ENCODE measurements around the gene SRRM3.
A peak's percentile ranks its signal among the peaks of the same experiment; 100 is the strongest.
"Not testable (repeated sequence)": the region's sequence is repeated elsewhere in the genome, so short reads cannot be mapped to it uniquely, and the experiment has no call there.

SRRM3 gene

DNA sequence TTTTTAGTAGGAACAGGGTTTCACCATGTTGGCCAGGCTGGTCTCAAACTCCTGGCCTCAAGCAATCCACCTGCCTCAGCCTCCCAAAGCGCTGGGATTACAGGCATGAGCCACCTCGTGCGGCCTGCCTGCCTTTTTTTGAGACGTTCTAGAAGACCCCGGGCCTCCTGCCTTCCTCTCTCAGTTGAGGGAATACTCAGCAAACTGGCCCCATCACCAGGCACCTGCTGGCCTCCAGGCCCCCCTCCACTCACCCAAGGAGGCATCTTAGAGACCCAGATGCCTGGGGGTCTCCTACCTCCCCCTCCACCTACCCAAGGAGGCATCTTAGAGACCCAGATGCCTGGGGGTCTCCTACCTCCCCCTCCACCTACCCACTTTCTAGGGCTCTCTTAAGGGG lies 91.2 kb downstream of the SRRM3 start:
- DNase-seq = not testable (repeated sequence)

- no peak for DNase-seq
Measured at GRCh38 chr7:76293407-76293901, 91.8 kb downstream of the SRRM3 start.

DNA sequence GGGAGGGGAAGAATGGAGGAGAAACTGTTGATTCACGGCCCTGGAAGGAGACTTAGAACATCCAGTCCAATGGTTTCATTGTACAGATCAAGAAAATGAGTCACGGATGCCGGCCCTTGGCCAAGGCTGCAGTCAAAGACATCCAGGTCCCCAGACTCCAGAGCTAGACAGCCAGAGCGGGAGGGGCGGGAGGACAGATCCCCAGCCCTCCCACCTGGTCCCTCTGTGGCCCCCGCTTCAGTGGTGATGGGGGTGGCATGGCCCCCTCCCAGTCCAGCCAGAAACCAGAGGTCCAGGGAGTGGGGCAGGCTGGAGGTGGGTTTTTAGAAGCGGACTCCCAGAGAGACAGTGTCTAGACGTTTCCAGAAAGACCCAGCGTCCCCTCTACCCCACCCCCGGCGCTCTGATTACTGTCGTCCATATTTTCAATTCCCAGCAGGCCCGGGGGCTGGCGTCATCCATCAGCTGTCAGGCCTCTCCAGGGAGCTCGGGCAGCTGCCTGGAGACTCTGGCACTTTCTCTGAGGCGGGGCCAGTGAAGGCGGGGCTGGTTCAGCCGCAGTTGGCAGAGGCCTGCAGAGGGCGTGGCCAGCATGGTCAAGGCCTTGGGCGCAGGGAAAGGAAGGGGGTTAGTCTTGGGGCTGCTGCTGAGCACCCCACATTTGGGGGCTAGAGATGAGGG lies 92.8 kb downstream of the SRRM3 start:
- peak in 1 of 2 donors; percentile 39 for DNase-seq

GRCh38 chr7:76296743-76297740 lies 95.3 kb downstream of the SRRM3 start:
- DNase-seq = no peak

DNA sequence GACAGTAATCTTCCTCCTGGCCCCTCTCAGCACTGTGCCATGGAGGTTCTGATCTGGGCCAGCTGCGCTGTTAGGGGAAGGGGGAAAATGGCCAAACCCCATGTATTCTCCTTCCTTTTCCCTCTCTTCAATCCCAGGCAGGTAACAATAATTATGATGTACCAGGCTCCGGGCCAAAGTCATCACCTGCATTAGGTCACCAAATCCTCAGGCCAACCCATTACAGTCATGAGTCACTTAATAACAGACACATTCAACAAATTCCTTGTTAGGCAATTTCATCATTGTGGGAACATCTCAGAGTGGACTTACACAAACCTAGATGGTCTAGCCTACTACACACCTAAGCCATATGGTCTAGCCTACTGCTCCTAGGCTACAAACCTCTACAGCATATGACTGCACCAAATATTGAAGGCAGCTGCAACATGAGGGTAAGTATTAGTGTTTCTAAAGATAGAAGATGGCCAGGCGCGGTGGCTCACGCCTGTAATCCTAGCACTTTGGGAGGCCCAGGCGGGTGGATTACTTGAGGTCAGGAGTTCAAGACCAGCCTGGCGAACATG lies 98.6 kb downstream of the SRRM3 start:
- no peak for DNase-seq

DNA sequence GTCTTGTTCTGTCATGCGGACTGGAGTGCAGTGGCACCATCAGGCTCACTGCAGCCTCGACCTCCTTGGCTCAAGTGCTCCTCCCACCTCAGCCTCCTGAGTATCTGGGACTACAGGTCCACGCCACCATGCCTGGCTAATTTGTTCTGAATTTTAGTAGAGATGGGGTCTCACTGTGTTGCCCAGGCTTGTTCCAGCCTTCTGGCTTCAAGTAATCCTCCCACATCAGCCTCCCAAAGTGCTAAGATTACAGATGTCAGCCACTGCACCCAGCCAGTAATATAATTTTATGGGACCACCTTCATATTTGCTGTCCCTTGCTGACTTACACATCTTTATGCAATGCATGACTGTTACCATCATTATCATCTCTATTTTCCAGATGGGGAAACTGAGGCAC lies 99.3 kb downstream of the SRRM3 start:
- no peak for DNase-seq

DNA sequence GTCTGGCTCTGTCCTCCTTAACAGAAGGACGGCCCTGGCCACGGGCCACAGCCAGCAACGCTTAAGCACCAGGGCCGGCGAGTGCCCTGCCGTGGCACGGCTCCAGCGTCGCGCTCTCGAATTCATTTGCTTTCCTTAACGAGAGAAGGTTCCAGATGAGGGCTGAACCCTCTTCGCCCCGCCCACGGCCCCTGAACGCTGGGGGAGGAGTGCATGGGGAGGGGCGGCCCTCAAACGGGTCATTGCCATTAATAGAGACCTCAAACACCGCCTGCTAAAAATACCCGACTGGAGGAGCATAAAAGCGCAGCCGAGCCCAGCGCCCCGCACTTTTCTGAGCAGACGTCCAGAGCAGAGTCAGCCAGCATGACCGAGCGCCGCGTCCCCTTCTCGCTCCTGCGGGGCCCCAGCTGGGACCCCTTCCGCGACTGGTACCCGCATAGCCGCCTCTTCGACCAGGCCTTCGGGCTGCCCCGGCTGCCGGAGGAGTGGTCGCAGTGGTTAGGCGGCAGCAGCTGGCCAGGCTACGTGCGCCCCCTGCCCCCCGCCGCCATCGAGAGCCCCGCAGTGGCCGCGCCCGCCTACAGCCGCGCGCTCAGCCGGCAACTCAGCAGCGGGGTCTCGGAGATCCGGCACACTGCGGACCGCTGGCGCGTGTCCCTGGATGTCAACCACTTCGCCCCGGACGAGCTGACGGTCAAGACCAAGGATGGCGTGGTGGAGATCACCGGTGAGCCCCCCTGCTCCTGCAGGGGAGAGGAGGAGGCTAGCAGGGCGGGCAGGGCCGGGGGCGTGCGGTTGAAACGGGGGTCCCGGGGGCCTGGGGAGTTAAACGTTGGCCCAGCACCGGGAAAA lies 100.9 kb downstream of the SRRM3 start, which contains the start of gene HSPB1:
Gene HSPB1 (plus strand): TSS at position 327 of the 855 bp plus-strand sequence. CDS start 40 bp downstream, at position 367.
- DNase-seq = peak; percentile 82 to 84

DNA sequence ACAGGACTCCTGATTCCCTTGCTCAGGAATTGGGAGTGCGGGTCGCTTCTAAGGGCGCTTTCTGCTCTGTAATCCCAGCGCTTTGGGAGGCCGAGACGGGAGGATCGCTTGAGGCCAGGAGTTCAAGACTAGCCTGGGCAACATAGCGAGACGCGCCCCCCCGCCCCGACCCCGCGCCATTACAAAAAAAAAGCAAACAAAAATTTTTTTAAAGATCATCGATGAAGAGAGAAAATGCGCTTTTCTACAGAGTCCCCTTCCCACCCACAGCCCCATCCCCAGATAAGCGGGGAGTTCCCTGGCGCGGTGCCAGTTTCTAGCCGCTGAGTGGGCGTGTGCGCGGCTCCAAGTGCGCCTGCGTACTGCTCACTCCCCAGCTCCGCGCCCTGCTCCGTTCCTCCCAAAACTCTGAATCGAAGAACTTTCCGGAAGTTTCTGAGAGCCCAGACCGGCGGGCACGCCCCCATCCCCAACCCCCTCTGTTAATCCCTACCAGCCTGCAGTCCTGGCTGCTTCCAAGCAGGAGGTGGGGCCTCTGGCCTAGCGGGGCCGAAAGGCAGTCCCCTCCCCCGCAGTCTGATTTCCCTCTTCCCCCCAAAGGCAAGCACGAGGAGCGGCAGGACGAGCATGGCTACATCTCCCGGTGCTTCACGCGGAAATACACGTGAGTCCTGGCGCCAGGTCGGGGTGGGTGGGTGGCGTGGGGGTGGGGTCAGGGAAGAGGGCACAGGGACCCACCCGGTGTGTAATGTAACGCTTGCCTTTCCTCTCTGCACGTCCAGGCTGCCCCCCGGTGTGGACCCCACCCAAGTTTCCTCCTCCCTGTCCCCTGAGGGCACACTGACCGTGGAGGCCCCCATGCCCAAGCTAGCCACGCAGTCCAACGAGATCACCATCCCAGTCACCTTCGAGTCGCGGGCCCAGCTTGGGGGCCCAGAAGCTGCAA lies 101.8 kb downstream of the SRRM3 start:
- peak; percentile 78 to 83 for DNase-seq

GRCh38 chr7:76304888-76305375 lies 103.2 kb downstream of the SRRM3 start:
- no peak for DNase-seq

DNA sequence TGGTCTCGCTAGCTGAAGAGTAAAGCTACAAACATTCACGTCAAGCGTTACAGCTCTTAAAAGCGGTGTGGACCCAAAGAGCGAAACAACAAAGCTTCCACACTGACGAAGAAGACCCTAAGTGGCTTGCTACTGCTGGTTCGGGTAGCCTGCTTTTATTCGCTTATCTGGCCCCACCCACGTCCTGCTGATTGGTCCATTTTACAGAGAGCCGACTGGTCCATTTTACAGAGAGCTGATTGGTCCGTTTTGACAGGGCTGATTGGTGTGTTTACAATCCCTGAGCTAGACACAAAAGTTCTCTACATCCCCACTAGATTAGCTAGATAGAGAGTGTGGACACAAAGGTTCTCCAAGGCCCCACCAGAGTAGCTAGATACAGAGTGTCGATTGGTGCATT lies 107.2 kb downstream of the SRRM3 start:
- DNase-seq = not testable (repeated sequence)

DNA sequence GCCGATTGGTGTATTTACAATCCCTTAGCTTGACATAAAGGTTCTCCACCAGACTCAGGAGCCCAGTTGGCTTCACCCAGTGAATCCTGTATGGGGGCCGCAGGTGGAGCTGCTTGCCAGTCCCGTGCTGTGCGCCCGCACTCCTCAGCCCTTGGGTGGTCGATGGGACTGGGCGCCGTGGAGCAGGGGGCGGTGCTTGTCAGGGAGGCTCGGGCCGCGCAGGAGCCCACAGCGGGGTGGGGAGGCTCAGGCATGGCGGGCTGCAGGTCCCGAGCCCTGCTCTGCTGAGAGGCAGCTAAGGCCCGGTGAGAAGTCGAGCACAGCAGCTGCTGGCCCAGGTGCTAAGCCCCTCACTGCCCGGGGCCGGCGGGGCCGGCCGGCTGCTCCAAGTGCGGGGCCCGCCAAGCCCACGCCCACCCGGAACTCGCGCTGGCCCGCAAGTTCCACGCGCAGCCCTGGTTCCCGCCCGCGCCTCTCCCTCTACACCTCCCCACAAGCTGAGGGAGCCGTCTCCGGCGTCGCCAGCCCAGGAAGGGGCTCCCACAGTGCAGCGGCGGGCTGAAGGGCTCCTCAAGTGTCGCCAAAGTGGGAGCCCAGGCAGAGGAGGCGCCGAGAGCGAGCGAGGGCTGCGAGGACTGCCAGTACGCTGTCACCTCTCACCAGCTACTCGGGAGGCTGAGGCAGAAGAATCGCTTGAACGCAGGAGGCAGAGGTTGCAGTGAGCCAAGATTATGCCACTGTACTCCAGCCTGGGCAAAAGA lies 107.8 kb downstream of the SRRM3 start:
- not testable (repeated sequence) for DNase-seq

DNA sequence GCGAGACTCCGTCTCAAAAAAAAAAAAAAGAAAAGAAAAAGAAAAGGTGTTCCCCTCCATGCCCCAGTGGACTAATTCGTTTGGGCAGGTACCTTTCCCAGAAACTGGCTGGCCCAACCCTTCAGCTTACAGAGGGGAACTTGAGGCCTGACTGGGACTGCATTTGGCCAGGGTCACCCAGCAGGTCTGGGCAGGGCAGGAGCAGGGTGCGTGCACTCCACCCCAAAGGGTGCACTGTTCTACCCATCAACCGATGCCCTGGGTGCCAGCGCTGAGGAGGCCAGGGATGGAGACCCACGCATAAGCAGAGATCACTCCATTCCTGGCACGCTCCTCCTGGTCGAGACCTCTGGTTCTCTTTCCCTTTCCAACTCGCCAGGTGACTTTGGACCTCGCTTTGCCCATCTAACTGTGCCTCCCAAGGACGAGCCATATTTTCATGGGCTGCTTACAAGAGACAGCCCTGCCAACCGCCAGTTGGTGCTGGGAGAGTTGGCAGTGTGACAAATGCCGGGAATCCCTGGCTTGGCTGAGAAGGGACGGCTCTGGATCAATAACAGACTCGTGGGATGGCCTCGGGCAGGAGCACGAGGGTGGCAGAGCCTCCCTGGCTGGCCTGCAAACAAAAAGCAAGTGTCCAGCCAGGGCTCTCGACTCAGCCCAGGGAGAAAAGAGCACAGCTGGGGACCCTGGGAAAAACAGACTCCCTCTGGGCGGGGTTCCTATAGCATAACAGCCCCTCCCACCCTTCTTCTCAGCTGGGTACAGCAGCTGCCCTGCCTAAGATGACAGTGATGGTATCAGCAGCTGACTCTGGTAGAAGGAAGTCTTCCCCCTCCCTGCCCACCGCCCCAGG lies 108.6 kb downstream of the SRRM3 start:
- no peak for DNase-seq

DNA sequence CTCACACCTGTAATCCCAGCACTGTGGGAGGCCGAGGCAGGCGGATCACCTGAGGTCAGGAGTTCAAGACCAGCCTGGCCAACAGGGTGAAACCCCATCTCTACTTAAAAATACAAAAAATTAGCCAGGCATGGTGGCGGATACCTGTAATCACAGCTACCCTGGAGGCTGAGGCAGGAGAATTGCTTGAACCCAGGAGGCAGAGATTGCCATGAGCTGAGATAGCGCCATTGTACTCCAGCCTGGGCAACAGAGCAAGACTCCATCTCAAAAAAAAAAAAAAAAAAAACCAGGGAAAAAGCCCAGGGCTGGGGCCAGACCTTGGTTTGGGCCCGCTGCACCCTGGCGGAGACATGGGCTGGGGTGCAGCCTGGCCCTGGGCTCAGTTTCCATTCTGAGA lies 110.1 kb downstream of the SRRM3 start:
- not testable (repeated sequence) for DNase-seq

DNA sequence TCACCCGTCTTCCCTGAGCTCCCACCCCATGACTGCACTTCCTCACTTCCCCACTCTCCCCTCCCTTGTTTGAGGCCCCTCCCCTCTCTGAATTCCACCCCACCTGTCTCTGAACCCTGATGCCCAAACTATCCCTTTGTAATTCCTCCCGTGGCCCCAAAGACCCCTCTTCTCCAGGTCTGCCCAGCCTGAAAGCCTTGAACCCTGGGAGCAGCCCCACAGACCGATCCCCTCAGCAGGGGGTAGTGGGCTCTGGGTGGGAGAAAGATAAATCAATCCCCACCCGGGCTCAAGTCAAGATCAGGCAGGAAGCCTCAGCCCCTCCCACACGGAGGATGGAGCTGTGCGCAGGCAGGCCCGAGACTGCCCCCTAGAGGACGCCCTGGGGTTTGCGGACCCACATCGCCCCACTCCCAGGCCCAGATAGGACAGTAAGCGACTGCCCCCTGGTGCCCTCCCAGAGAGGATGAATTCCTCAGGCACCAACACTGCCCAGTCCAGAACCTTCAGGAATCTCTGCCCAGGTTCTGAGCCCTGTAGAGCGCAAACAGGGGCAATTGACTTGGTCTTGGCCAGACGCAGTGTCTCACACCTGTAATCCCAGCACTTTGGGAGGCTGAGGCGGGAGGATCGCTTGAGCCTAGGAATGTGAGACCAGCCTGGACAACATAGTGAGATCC lies 112.5 kb downstream of the SRRM3 start:
- peak; percentile 95 to 97 for DNase-seq

GRCh38 chr7:76314740-76315139 lies 113.0 kb downstream of the SRRM3 start:
- DNase-seq = not testable (repeated sequence)

GRCh38 chr7:76315364-76315763 lies 113.7 kb downstream of the SRRM3 start:
- DNase-seq = no peak

GRCh38 chr7:76316984-76317781 lies 115.5 kb downstream of the SRRM3 start:
- DNase-seq = no peak
